Measurements from ENCODE around the gene IDH2.

The IDH2 gene

DNA sequence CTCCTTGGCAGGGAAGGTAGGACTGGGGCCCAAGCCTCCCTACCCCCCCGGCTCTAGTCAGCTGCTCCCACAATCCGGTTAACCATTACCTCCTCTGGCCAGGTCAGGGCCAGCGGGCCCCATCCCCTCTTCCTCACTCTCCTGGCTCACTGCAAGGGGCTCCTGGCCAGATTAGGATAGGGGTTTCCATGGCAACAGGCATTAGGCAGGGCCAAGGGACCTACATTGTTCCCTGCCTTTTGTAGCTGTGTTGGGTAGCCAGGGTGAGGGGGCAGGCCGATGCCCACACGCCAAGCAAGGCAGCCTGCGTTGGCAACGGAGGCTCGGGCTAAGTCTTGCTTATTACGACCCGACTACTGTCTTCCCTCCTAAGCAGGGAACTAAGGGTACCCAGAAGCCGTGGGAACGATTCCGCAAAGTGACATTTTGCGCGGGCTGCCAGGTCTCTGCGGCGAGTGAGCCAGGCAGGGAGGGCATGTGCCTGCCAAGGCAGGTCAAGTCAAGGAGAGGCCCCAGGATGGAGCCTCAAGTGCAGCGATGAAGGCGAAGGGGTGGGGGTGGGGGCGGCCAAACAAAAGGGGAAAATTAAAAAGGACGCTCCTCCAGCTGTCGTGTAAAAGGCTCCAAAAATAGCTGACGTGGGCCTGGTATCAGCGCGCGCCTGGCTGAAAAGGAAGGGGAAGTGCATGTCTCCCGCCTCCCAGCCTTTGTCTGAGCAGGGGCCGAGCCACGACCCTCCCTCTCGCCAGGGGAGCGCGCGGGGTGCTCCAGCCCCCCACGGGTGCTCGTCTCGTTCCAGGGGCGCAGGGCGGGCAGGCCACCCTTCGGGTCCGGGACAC, 919 bp downstream of the IDH2 start:
- no peaks in the 10 kb centered on the region for H3K36me3 ChIP-seq (ENCODE audit: insufficient read depth)
- peaks cover 45% of the 10 kb centered on the region for H3K4me1 ChIP-seq (ENCODE audit: low read depth, poor library complexity, severe bottlenecking)
- no peak for TF ChIP-seq CTCF (conservative IDR thresholded peaks at IDR 0.05; ENCODE audit: low read depth, low read length)
- no peak overlapping the region for H3K27ac ChIP-seq
- H4K20me1 ChIP-seq (ENCODE audit: insufficient read depth), result no peaks in the 10 kb centered on the region
- H3K27me3 ChIP-seq (ENCODE audit: insufficient read depth, low read depth), result no peaks in the 10 kb centered on the region
- H3K9ac ChIP-seq, result no peak overlapping the region; the same call in 1 of the 2 replicates
- no peaks in the 10 kb centered on the region for H3K79me2 ChIP-seq (ENCODE audit: insufficient read depth, low read depth)
- peak overlapping the region; percentile 90 for H3K4me2 ChIP-seq
- no peak overlapping the region for H3K4me3 ChIP-seq (IDR thresholded peaks at IDR 0.05; ENCODE audit: insufficient read depth, low read depth, low read length)
- H2AFZ ChIP-seq (ENCODE audit: low read depth), result peak overlapping the region; percentile 98

GRCh38 chr15:90099868-90100831, 2.1 kb downstream of the IDH2 start:
- H3K4me2 ChIP-seq, result peak overlapping the region; percentile 17
- H2AFZ ChIP-seq (ENCODE audit: low read depth), result no peak overlapping the region
- no peaks in the 10 kb centered on the region for H3K79me2 ChIP-seq (ENCODE audit: insufficient read depth, low read depth)
- peaks cover 57% of the 10 kb centered on the region for H3K4me1 ChIP-seq (ENCODE audit: low read depth, poor library complexity, severe bottlenecking)
- TF ChIP-seq CTCF (conservative IDR thresholded peaks at IDR 0.05; ENCODE audit: low read depth, low read length), result no peak
- no peaks in the 10 kb centered on the region for H3K36me3 ChIP-seq (ENCODE audit: insufficient read depth)
- H3K27ac ChIP-seq, result no peak overlapping the region
- no peak overlapping the region for H3K4me3 ChIP-seq (IDR thresholded peaks at IDR 0.05; ENCODE audit: insufficient read depth, low read depth, low read length)
- no peaks in the 10 kb centered on the region for H3K27me3 ChIP-seq (ENCODE audit: insufficient read depth, low read depth)
- no peak overlapping the region for H3K9ac ChIP-seq
- H4K20me1 ChIP-seq (ENCODE audit: insufficient read depth), result no peaks in the 10 kb centered on the region

DNA sequence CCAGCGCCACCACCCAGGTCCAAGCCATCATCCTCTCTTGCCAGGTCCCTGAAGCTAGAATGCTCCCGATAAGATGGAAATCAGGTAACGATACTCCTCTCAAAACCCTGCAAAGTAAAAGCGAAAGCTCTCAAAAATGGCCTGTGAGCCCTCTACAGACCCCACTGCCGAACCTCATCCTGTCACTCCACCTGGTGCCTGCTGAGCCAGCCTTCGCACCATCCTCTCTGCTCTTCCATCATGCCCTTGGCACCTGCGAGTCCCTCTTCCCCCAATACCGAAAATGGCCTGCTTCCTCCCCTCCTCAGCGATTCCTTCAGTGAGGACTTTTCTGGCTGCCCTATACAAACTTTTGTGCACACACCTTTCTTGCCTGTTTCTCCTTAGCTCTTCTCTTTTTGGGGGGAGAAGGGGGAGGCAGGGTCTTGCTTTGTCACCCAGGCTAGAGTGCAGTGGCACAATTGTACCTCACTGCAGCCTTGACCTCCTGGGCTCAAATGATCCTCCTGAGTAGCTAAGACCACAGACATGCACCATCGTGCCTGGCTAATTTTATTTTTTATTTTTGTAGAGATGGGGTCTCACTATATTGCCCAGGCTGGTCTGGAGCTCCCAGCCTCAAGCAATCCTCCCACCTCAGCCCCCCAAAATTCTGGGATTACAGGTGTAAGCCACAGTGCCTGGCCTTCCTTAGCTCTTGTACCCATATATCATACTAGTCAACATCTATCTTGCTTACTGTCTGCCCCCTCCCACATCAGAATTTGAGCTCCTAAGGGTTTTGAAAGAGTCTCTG, 3.0 kb downstream of the IDH2 start:
- no peaks in the 10 kb centered on the region for H3K27me3 ChIP-seq (ENCODE audit: insufficient read depth, low read depth)
- no peak overlapping the region for H2AFZ ChIP-seq (ENCODE audit: low read depth)
- no peak for TF ChIP-seq CTCF (conservative IDR thresholded peaks at IDR 0.05; ENCODE audit: low read depth, low read length)
- H3K9ac ChIP-seq, result no peak overlapping the region
- H4K20me1 ChIP-seq (ENCODE audit: insufficient read depth), result no peaks in the 10 kb centered on the region
- peaks cover 65% of the 10 kb centered on the region for H3K4me1 ChIP-seq (ENCODE audit: low read depth, poor library complexity, severe bottlenecking)
- no peak overlapping the region for H3K4me3 ChIP-seq (IDR thresholded peaks at IDR 0.05; ENCODE audit: insufficient read depth, low read depth, low read length)
- no peaks in the 10 kb centered on the region for H3K36me3 ChIP-seq (ENCODE audit: insufficient read depth)
- no peaks in the 10 kb centered on the region for H3K79me2 ChIP-seq (ENCODE audit: insufficient read depth, low read depth)
- H3K27ac ChIP-seq, result no peak overlapping the region
- peak overlapping the region; percentile 90 for H3K4me2 ChIP-seq

DNA sequence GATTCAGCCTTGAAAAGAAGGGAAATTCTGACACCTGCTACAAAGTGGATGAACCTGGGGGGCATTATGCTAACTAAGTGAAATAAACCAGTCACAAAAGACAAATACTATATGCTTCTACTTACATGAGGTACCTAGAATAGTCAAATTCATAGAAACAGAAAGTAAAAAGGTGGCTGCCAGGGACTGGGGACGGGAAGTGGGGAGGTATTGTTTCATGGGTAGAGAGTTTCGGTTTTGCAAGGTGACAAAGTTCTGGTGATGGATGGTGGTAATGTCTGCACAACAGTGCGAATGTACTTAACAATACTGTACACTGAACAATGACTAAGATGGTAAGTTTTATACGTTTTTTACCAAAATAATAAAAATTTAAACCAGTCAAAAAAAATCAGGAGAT, 4.8 kb downstream of the IDH2 start:
- TF ChIP-seq CTCF (conservative IDR thresholded peaks at IDR 0.05; ENCODE audit: low read depth, low read length), result no peak
- Histone ChIP-seq H4K20me1 (ENCODE audit: insufficient read depth) (no peaks in the 10 kb centered on the region), H3K4me1 (ENCODE audit: low read depth, poor library complexity, severe bottlenecking) (peaks cover 73% of the 10 kb centered on the region), H3K36me3 (ENCODE audit: insufficient read depth) (no peaks in the 10 kb centered on the region), H3K9ac (no peak overlapping the region), H3K79me2 (ENCODE audit: insufficient read depth, low read depth) (no peaks in the 10 kb centered on the region), H3K27ac (peak overlapping the region; percentile 44), H3K4me2 (peak overlapping the region; percentile 90), H3K27me3 (ENCODE audit: insufficient read depth, low read depth) (no peaks in the 10 kb centered on the region), H3K4me3 (IDR thresholded peaks at IDR 0.05; ENCODE audit: insufficient read depth, low read depth, low read length) (no peak overlapping the region), H2AFZ (ENCODE audit: low read depth) (no peak overlapping the region)
